ENCODE measurements around the gene PCDHGA11. TPM values are rescaled to one million over a fixed set of nuclear protein-coding genes. Genes with fewer than 3 reads are reported as not detected.
"Not testable (repeated sequence)": the region's sequence is repeated elsewhere in the genome, so short reads cannot be mapped to it uniquely, and the experiment has no call there.

PCDHGA11 gene
- total RNA-seq, 1 experiment from 2014 or later: 0.64 TPM

DNA sequence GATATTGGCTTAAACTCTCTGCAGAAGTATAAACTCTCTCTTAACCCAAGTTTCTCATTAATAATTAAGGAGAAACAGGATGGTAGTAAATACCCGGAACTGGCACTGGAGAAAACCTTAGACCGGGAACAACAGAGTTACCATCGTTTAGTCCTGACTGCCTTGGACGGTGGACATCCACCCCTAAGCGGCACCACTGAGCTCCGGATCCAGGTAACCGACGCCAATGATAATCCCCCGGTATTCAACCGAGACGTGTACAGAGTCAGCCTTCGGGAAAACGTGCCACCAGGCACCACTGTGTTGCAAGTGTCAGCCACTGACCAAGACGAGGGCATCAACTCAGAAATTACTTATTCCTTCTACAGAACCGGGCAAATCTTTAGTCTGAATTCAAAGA, 22.2 kb upstream of the PCDHGA11 start:
- no peak for DNase-seq (ENCODE audit: low spot score)

DNA sequence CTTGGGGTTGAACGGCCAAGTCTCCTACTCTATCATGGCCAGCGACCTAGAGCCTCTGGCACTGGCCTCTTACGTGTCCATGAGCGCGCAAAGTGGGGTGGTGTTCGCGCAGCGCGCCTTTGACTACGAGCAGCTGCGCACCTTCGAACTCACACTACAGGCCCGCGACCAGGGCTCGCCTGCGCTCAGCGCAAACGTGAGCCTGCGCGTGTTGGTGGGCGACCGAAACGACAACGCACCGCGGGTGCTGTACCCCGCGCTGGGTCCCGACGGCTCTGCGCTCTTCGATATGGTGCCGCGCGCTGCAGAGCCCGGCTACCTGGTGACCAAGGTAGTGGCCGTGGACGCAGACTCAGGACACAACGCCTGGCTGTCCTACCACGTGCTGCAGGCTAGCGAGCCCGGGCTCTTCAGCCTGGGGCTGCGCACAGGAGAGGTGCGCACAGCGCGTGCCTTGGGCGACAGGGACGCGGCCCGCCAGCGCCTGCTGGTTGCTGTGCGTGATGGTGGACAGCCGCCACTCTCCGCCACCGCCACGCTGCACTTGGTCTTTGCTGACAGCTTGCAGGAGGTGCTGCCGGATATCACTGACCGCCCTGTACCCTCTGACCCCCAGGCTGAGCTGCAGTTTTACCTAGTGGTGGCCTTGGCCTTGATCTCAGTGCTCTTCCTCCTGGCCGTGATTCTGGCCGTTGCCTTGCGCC, 21.1 kb upstream of the PCDHGA11 start:
- no peak for DNase-seq (ENCODE audit: low spot score)

DNA sequence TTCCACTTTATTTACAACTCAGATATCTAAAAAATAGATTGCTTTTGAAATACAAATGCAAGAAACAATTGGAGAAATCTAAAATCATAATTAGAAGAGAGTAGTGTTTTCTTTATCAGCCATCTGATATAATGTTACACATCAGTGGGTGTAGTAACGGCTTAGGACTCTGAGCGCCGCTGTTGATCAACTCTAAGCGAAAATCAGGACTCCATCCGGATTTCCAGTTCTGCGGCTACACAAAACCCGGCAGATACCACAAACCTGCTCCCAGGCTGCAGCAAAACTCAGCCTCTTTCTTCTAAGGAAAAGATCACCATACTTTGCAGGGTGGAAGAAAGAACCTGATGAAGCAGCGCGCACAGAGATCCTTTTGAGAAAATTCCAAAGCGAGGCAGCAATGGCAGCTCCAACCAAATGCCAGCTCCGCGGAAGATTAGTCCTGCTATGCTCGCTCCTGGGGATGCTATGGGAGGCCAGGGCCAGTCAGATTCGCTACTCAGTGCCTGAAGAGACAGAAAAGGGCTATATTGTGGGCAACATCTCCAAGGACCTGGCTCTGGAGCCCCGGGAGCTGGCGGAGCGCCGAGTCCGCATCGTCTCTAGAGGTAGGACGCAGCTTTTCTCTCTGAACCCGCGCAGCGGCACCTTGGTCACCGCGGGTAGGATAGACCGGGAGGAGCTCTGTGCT, 18.2 kb upstream of the PCDHGA11 start, which contains the start of gene PCDHGA9:
PCDHGA9 (plus strand) TSS at position 226 of the 691 bp plus-strand sequence; CDS start at position 401, 175 bp downstream.
- peak; percentile 48 for DNase-seq (ENCODE audit: low spot score)

DNA sequence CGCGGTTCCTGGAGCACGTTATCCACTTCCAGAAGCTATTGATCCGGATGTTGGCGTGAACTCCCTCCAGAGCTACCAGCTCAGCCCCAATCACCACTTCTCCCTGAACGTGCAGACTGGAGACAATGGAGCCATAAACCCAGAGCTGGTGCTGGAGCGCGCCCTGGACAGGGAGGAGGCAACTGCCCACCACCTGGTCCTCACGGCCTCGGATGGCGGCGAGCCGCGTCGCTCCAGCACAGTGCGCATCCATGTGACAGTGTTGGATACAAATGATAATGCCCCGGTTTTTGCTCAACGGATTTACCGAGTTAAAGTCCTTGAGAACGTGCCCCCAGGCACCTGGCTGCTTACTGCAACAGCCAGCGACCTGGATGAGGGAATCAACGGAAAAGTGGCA, 17.5 kb upstream of the PCDHGA11 start:
- DNase-seq (ENCODE audit: low spot score): no peak

DNA sequence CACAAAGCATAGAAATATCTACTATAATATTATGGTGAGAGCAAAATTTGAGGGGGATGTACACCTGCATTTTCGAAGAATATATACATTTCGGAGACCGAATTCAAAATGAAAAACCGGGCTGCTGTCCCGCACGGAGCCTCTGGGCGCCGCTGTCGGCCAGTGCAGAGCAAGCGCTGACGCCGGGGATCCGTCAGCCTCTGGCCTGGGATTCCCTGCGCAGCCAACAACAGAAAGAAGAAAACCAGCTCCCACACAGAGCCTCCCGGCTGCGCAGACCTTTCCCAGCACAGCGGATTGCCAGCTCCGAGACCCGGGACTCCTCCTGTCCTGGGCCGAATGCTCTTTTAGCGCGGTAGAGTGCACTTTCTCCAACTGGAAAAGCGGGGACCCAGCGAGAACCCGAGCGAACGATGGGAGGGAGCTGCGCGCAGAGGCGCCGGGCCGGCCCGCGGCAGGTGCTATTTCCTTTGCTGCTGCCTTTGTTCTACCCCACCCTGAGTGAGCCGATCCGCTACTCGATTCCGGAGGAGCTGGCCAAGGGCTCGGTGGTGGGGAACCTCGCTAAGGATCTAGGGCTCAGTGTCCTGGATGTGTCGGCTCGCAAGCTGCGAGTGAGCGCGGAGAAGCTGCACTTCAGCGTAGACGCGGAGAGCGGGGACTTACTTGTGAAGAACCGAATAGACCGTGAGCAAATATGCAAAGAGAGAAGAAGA, 12.9 kb upstream of the PCDHGA11 start, which contains the start of gene PCDHGB6:
PCDHGB6 (plus strand) TSS at position 232 of the 716 bp plus-strand sequence; CDS start at position 414, 182 bp downstream.
- not testable (repeated sequence) for DNase-seq (ENCODE audit: low spot score)

DNA sequence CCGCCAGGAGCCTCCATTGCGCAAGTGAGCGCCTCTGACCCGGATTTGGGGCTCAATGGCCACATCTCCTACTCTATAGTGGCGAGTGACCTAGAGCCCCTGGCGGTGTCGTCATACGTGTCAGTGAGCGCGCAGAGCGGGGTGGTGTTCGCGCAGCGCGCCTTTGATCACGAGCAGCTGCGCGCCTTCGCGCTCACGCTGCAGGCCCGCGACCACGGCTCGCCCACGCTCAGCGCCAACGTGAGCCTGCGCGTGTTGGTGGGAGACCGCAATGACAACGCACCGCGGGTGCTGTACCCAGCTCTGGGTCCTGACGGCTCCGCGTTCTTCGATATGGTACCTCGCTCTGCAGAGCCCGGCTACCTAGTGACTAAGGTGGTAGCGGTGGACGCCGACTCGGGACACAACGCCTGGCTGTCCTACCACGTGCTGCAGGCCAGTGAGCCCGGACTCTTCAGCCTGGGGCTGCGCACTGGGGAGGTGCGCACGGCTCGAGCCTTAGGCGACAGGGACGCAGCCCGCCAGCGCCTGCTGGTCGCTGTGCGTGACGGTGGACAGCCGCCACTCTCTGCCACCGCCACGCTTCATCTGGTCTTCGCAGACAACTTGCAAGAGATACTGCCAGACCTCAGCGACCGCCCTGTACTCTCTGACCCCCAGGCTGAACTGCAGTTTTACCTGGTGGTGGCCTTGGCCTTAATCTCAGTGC, 11.1 kb upstream of the PCDHGA11 start:
- no peak for DNase-seq (ENCODE audit: low spot score)

DNA sequence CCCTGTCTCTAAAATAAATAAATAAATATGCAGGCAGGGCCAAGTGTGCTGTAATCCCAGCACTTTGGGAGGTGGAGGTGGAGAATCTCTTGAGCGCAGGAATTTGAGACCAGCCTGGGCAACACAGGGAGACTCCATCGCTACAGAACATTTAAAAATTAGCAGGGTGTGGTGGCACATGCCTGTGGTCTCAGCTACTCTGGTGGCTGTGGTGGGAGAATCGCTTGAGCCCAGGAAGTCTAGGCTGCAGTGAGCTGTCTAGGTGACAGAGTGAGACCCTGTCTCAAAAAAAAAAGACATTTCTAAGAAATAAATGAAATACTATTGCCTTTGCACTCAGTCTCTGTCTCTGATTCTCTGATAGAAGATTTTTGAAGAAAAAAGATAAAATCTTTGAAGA, 9.3 kb upstream of the PCDHGA11 start:
- no peak for DNase-seq (ENCODE audit: low spot score)

DNA sequence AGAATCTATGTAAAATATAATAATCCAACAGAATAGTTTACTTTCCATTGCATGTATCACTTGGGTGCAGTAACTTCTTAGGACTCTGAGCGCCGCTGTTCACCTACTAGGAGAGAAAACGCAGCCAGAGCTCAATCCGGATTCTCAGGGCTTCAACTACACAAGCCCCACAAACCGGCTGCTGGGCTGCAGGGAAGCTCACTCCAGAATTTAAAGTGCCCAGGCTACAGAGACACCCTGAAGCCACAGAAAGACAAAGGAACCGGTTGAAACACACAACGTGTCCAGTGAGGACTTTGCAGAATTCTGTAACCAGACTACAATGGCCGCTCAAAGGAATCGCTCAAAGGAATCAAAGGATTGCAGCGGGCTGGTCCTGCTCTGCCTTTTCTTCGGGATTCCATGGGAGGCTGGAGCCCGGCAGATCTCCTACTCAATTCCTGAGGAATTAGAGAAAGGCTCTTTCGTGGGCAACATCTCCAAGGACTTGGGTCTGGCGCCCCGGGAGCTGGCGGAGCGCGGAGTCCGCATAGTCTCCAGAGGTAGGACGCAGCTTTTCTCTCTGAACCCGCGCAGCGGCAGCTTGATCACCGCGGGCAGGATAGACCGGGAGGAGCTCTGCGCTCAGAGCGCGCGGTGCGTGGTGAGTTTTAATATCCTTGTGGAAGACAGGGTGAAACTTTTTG, 7.9 kb upstream of the PCDHGA11 start, which contains the start of gene PCDHGA10:
PCDHGA10 (plus strand) TSS at position 134 of the 686 bp plus-strand sequence; CDS start at position 323, 189 bp downstream.
- DNase-seq (ENCODE audit: low spot score): peak; percentile 72

DNA sequence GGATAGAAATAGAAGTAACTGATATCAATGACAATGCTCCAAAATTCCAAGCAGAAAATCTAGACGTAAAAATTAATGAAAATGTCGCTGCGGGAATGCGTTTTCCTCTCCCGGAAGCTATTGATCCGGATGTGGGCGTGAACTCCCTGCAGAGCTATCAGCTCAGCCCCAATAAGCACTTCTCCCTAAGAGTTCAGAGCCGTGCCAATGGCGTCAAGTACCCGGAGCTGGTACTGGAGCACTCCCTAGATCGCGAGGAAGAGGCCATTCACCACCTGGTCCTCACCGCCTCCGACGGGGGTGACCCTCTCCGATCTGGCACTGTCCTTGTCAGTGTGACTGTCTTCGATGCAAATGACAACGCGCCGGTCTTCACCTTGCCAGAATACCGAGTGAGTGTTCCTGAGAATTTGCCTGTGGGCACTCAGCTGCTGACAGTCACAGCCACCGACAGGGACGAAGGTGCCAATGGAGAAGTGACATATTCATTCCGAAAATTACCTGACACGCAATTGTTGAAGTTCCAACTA, 7.2 kb upstream of the PCDHGA11 start:
- no peak for DNase-seq (ENCODE audit: low spot score)

DNA sequence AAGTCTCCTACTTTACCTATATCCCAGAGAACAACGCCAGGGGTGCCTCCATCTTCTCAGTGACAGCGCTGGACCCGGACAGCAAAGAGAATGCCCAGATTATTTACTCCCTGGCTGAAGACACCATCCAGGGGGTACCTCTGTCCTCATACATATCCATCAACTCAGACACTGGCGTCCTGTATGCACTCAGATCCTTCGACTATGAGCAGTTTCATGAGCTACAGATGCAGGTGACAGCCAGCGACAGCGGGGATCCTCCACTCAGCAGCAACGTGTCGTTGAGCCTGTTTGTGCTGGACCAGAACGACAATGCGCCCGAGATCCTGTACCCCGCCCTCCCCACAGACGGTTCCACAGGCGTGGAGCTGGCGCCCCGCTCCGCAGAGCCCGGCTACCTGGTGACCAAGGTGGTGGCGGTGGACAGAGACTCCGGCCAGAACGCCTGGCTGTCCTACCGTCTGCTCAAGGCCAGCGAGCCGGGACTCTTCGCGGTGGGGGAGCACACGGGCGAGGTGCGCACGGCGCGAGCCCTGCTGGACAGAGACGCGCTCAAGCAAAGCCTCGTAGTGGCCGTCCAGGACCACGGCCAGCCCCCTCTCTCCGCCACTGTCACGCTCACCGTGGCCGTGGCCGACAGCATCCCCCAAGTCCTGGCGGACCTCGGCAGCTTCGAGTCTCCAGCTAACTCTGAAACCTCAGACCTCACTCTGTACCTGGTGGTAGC, 6.1 kb upstream of the PCDHGA11 start:
- not testable (repeated sequence) for DNase-seq (ENCODE audit: low spot score)

DNA sequence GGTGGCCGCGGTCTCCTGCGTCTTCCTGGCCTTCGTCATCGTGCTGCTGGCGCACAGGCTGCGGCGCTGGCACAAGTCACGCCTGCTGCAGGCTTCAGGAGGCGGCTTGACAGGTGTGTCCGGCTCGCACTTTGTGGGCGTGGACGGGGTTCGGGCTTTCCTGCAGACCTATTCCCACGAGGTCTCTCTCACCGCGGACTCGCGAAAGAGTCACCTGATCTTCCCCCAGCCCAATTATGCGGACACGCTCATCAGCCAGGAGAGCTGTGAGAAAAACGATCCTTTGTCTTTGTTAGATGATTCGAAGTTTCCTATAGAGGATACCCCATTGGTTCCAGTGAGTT, 5.6 kb upstream of the PCDHGA11 start:
- not testable (repeated sequence) for DNase-seq (ENCODE audit: low spot score)

DNA sequence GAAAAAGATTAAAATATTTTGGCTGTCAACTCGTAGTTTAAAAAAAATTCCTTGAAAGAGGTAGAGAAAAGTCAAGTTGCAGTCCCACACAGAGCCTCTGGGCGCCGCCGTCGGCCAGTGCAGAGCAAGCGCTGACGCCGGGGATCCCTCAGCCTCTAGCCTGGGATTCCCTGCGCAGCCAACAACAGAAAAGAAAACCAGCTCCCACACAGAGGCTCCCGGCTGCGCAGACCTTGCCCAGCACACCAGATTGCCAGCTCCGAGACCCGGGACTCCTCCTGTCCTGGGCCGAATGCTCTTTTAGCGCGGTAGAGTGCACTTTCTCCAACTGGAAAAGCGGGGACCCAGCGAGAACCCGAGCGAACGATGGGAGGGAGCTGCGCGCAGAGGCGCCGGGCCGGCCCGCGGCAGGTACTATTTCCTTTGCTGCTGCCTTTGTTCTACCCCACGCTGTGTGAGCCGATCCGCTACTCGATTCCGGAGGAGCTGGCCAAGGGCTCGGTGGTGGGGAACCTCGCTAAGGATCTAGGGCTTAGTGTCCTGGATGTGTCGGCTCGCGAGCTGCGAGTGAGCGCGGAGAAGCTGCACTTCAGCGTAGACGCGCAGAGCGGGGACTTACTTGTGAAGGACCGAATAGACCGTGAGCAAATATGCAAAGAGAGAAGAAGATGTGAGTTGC, 3.2 kb upstream of the PCDHGA11 start, which contains the start of gene PCDHGB7:
PCDHGB7 (plus strand) TSS at position 184 of the 679 bp plus-strand sequence; CDS start at position 367, 183 bp downstream.
- peak; percentile 64 for DNase-seq (ENCODE audit: low spot score)

DNA sequence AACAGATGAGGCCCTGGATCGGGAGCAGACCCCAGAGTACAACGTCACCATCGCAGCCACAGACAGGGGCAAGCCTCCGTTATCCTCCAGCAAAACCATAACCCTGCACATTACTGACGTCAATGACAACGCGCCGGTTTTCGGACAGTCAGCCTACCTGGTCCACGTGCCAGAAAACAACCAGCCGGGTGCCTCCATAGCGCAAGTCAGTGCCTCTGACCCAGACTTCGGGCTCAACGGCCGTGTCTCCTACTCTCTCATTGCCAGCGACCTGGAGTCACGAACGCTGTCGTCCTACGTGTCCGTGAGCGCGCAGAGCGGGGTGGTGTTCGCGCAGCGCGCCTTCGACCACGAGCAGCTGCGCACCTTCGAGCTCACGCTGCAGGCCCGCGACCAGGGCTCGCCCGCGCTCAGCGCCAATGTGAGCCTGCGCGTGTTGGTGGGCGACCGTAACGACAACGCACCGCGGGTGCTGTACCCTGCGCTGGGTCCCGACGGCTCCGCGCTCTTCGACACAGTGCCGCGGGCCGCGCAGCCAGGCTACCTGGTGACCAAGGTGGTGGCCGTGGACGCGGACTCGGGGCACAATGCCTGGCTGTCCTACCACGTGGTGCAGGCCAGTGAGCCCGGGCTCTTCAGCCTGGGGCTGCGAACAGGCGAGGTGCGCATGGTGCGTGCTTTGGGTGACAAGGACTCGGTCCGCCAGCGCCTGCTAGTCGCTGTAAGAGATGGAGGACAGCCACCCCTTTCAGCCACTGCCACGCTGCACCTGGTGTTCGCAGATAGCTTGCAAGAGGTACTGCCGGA, 1.6 kb upstream of the PCDHGA11 start:
- DNase-seq (ENCODE audit: low spot score): no peak

DNA sequence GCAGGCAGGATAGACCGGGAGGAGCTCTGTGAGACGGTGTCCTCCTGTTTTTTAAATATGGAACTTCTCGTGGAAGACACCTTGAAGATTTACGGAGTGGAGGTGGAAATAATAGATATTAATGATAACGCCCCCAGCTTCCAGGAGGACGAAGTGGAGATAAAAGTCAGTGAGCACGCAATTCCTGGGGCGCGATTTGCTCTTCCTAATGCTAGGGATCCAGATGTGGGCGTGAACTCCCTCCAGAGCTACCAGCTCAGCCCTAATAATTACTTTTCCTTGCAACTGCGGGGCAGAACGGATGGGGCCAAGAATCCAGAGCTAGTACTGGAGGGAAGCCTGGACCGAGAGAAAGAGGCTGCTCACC, 621 bp downstream of the PCDHGA11 start:
- DNase-seq (ENCODE audit: low spot score): no peak

DNA sequence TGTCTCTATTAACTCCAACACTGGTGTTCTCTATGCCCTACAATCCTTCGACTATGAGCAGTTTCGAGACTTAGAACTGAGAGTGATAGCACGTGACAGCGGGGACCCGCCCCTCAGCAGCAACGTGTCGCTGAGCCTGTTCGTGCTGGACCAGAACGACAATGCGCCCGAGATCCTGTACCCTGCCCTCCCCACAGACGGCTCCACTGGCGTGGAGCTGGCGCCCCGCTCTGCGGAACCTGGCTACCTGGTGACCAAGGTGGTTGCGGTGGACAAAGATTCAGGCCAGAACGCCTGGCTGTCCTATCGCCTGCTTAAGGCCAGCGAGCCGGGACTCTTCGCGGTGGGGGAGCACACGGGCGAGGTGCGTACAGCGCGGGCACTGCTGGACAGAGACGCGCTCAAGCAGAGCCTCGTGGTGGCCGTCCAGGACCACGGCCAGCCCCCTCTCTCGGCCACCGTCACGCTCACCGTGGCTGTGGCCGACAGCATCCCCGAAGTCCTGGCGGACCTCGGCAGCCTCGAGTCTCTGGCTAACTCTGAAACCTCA, 2.0 kb downstream of the PCDHGA11 start:
- DNase-seq (ENCODE audit: low spot score): no peak

DNA sequence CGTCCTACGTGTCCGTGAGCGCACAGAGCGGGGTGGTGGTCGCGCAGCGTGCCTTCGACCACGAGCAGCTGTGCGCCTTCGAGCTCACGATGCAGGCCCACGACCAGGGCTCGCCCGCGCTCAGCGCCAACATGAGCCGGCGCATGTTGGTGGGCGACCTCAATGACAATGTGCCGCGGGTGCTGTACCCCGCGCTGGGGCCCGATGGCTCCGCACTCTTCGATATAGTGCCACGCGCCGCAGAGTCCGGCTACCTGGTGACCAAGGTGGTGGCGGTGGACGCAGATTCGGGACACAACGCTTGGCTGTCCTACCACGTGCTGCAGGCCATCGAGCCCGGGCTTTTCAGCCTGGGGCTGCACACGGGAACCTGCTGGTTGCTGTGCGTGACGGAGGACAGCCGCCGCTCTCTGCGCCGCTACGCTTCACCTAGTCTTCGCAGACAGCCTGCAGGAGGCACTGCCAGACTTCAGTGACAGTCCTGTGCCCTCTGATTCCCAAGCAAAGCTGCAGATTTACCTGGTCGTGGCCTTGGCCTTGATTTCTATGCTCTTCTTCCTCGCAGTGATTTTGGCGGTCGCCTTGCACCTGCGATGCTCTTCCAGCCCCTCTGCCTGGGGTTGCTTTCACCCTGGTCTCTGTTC, 7.1 kb downstream of the PCDHGA11 start:
- no peak for DNase-seq (ENCODE audit: low spot score)

DNA sequence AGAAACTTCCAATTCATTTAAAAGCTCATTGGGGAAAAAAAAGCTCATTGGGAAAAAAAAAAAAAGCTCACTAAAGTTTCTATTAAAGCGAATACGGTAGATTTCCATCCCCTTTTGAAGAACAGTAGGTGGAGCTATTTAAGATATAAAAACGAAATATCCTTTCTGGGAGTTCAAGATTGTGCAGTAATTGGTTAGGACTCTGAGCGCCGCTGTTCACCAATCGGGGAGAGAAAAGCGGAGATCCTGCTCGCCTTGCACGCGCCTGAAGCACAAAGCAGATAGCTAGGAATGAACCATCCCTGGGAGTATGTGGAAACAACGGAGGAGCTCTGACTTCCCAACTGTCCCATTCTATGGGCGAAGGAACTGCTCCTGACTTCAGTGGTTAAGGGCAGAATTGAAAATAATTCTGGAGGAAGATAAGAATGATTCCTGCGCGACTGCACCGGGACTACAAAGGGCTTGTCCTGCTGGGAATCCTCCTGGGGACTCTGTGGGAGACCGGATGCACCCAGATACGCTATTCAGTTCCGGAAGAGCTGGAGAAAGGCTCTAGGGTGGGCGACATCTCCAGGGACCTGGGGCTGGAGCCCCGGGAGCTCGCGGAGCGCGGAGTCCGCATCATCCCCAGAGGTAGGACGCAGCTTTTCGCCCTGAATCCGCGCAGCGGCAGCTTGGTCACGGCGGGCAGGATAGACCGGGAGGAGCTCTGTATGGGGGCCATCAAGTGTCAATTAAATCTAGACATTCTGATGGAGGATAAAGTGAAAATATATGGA, 9.7 kb downstream of the PCDHGA11 start, which contains the start of gene PCDHGA12:
PCDHGA12 (plus strand) TSS at position 176 of the 782 bp plus-strand sequence; CDS start at position 429, 253 bp downstream.
- no peak for DNase-seq (ENCODE audit: low spot score)
